ENCODE data around the gene NSMF.

The NSMF gene

GRCh38 chr9:137429974-137430722 is 29.0 kb downstream of the NSMF start:
- no peak for DNase-seq

- DNase-seq = no peak
Observed at GRCh38 chr9:137429546-137429890, 29.6 kb downstream of the NSMF start.

GRCh38 chr9:137428841-137429545 is 30.1 kb downstream of the NSMF start:
- no peak for DNase-seq

- DNase-seq = no peak
Observed at GRCh38 chr9:137428311-137428630, 30.9 kb downstream of the NSMF start.

GRCh38 chr9:137427454-137428310 is 31.5 kb downstream of the NSMF start:
- DNase-seq = no peak

- DNase-seq = no peak
Observed at GRCh38 chr9:137426018-137426681, 33.0 kb downstream of the NSMF start.

GRCh38 chr9:137423514-137424291 is 35.4 kb downstream of the NSMF start:
- no peak for DNase-seq

- DNase-seq = peak; percentile 89 to 94 (median 92)
Observed at GRCh38 chr9:137422604-137423513, 36.3 kb downstream of the NSMF start, which contains the start of the genes EXD3 and NOXA1. TSS of gene EXD3 (minus strand) at chr9:137423162. CDS start at chr9:137395357, 27,805 bp downstream. TSS of gene NOXA1 (plus strand) at chr9:137423393. CDS start at chr9:137423530, 137 bp downstream.

- DNase-seq = no peak
Observed at GRCh38 chr9:137421838-137422603, 37.1 kb downstream of the NSMF start.

- no peak for DNase-seq
Observed at GRCh38 chr9:137417161-137418021, 41.7 kb downstream of the NSMF start.

GRCh38 chr9:137416563-137417151 is 42.5 kb downstream of the NSMF start:
- no peak for DNase-seq

- DNase-seq = no peak
Observed at GRCh38 chr9:137416006-137416562, 43.0 kb downstream of the NSMF start.

- DNase-seq = no peak
Observed at GRCh38 chr9:137415451-137415850, 43.7 kb downstream of the NSMF start.

GRCh38 chr9:137412431-137412830 is 46.7 kb downstream of the NSMF start:
- DNase-seq = no peak

- peak in 1 of 5 donors; percentile 41 for DNase-seq
Observed at GRCh38 chr9:137411645-137412380, 47.3 kb downstream of the NSMF start.

- DNase-seq = no peak
Observed at GRCh38 chr9:137411260-137411644, 47.9 kb downstream of the NSMF start.

GRCh38 chr9:137410891-137411249 is 48.3 kb downstream of the NSMF start:
- DNase-seq = no peak
